ENCODE measurements around the gene ABHD14A.

Gene ABHD14A

DNA sequence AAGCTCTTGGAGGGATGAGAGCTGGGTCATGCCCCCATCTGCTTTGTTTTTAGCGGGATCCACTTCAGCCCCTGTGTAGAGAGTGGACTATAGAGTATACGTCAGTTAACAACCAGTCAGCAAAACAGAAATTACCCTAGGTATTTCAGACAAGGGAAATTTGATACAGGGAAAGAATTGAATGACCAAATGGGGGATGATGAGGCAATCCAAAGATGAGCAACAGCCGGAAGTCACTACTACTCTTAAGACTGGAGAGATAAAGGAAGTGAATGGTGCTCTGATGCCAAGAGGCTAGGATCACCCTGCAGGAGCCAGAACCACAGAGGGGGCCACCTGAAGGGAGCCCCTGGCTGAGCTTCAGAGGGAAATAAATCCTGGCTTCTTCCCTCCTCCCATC, 21.4 kb upstream of the ABHD14A start:
- no peak overlapping the region for H3K4me3 ChIP-seq (replicated peaks; ENCODE audit: insufficient read depth, low read length)
- TF ChIP-seq GABPA (IDR thresholded peaks at IDR 0.05; ENCODE audit: low read depth) (peak; percentile 56; the same call in 1 of the 2 replicates), SPI1 (IDR thresholded peaks at IDR 0.05; ENCODE audit: borderline replicate concordance, low read depth) (peak; percentile 81), POLR2AphosphoS5 (IDR thresholded peaks at IDR 0.05; ENCODE audit: low read depth) (no peak), REST (IDR thresholded peaks at IDR 0.05; ENCODE audit: insufficient replicate concordance, low read depth) (no peak)
- TF ChIP-seq, protein P1, sequence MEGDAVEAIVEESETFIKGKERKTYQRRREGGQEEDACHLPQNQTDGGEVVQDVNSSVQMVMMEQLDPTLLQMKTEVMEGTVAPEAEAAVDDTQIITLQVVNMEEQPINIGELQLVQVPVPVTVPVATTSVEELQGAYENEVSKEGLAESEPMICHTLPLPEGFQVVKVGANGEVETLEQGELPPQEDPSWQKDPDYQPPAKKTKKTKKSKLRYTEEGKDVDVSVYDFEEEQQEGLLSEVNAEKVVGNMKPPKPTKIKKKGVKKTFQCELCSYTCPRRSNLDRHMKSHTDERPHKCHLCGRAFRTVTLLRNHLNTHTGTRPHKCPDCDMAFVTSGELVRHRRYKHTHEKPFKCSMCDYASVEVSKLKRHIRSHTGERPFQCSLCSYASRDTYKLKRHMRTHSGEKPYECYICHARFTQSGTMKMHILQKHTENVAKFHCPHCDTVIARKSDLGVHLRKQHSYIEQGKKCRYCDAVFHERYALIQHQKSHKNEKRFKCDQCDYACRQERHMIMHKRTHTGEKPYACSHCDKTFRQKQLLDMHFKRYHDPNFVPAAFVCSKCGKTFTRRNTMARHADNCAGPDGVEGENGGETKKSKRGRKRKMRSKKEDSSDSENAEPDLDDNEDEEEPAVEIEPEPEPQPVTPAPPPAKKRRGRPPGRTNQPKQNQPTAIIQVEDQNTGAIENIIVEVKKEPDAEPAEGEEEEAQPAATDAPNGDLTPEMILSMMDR (IDR thresholded peaks at IDR 0.05; ENCODE audit: insufficient read depth, low read length): no peak
- H3K27me3 ChIP-seq (ENCODE audit: insufficient read depth, poor library complexity, severe bottlenecking): no peaks in the 10 kb centered on the region
- no peak overlapping the region for H3K27ac ChIP-seq (replicated peaks)
- DNase-seq (ENCODE audit: low read depth in 1 of 2, low spot score in 1 of 2): peak in 1 of 2 experiments; percentile 78

GRCh38 chr3:51954105-51954504, 20.8 kb upstream of the ABHD14A start:
- peak in 1 of 2 experiments; percentile 63 for DNase-seq (ENCODE audit: low read depth in 1 of 2, low spot score in 1 of 2)
- Histone ChIP-seq H3K4me3 (replicated peaks; ENCODE audit: insufficient read depth, low read length) (no peak overlapping the region), H3K27ac (replicated peaks) (no peak overlapping the region), H3K27me3 (ENCODE audit: insufficient read depth, poor library complexity, severe bottlenecking) (no peaks in the 10 kb centered on the region)
- TF ChIP-seq SPI1 (IDR thresholded peaks at IDR 0.05; ENCODE audit: borderline replicate concordance, low read depth): peak; percentile 97
- TF ChIP-seq, protein P1 (IDR thresholded peaks at IDR 0.05; ENCODE audit: insufficient read depth, low read length): no peak

- no peak overlapping the region for H3K27ac ChIP-seq (replicated peaks)
- TF ChIP-seq GABPA (IDR thresholded peaks at IDR 0.05; ENCODE audit: low read depth) (no peak), POLR2AphosphoS5 (IDR thresholded peaks at IDR 0.05; ENCODE audit: low read depth) (no peak), REST (IDR thresholded peaks at IDR 0.05; ENCODE audit: insufficient replicate concordance, low read depth) (no peak), SPI1 (IDR thresholded peaks at IDR 0.05; ENCODE audit: borderline replicate concordance, low read depth) (no peak)
- TF ChIP-seq, protein P1 (IDR thresholded peaks at IDR 0.05; ENCODE audit: insufficient read depth, low read length): no peak
- H3K27me3 ChIP-seq (ENCODE audit: insufficient read depth, poor library complexity, severe bottlenecking): no peaks in the 10 kb centered on the region
- H3K4me3 ChIP-seq (replicated peaks; ENCODE audit: insufficient read depth, low read length): no peak overlapping the region
- DNase-seq (ENCODE audit: low read depth in 1 of 2, low spot score in 1 of 2): no peak
Observed at GRCh38 chr3:51954713-51955112, 20.2 kb upstream of the ABHD14A start.

Measured in HL-60 (cell line).